Urothelium cell line (cell line): Measurements from ENCODE around the gene EID2.

Experiments
- DNase-seq: peaks from one replicate; pipeline ENCODE4 v3.0.0; 2011; ENCODE audit warnings: low spot score, mixed read lengths
- FAIRE-seq: peaks from 2 replicates; lab custom pipeline; 2011; peaks lifted over from hg19 to GRCh38; lab: Jason Lieb, UNC

The EID2 gene

GRCh38 chr19:39539165-39539517 is 820 bp downstream of the EID2 start:
- DNase-seq (peak; percentile 48), FAIRE-seq (no peak)

DNA sequence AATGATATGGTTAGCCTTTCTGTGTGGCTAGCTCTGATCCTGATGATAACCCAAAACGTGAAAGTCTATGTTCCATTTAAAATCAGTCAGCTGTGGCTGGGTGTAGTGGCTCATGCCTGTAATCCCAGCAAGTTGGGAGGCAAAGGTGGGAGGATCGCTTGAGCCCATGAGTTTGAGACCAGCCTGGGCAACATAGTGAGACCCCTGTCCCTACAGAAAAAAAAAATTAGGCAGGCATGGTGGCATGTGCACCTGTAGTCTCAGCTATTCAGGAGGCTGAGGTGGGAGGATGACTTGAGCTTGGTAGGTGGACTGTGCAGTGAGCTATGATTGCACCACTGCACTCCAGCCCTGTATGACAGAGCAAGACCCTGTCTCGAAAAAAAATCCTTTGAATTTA is 6.2 kb downstream of the EID2 start:
- FAIRE-seq, result no peak
- DNase-seq, result no peak

- FAIRE-seq (no peak), DNase-seq (no peak)
Measured at GRCh38 chr19:39533003-39533512, 6.9 kb downstream of the EID2 start.

DNA sequence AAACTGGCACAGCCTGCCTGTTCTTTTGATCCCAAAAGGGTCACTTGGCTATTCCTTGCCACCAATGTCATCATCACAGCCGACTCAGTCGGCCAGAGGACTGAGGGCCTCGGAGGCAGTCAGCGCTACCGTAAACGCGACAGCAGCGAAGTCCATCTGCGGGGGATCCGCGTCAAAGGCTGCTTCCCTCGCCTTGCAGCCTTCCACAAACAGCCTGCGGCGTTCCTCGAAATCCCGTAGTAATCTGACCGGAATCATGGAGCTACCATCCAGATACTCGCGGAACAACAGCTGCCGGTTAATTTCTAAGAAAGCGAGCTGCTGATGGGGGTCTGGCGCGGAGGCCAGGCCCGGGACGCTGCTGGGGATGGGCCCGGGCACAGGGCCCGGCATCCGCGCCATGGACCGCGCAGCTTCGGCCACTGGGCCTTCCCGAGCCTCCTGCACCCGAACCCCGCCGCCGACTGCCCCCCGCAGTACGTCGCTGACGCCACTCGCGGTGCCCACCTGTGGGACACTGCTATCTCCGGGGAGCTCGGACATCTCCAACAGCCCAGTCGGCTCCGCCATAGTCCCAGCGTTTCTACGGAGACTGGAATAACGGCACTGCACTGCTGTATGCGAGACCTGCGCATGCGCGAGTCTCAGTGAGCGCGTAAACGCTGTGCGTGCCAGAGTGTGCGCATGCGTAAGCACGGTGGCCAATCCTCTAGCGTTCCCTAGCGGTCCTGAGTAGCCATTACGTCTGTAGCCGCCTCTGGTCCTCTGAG is 7.5 kb downstream of the EID2 start, which contains the start of gene EID2B:
EID2B (minus strand) TSS at position 620 of the 770 bp plus-strand sequence; CDS start at position 570, 50 bp downstream.
- FAIRE-seq, result peak; percentile 68
- peak; percentile 97 for DNase-seq

DNA sequence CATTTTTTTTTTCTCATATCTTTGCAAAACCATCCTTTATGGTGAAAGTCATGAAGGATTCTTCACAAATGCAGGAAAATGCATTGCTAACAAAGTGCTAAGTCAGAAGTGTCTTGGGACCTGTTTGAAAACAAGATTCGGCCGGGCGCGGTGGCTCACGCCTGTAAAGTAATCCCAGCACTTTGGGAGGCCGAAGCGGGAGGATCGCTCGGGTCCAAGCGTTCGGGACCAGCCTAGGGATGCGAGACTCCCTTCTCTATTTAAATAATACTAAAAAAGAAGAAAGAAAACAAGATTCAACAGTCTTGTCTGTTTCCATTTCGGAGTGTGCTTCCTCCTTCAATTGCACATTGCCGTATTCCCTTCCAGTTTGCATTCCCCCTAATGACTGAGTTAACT is 8.1 kb downstream of the EID2 start:
- FAIRE-seq, result no peak
- DNase-seq, result no peak

DNA sequence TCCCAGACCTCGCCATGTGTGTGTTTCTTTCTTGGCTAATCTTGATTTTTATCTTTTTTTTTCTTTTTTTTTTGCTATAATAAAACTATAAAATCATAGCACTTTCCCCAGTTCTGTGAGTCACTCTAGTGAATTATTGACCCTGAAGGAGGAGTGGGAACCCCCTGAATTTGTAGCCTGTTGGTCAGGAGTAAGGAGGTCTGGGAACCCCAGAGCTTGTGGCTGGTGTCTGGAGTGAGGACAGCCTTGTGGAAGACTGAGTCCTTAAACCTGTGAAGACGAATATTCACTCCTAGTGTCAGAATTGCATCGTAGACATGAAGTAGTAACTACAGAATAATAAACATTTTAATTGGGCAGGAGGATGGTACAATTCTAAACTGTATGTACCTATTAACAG is 14.8 kb downstream of the EID2 start:
- DNase-seq (no peak), FAIRE-seq (no peak)

DNA sequence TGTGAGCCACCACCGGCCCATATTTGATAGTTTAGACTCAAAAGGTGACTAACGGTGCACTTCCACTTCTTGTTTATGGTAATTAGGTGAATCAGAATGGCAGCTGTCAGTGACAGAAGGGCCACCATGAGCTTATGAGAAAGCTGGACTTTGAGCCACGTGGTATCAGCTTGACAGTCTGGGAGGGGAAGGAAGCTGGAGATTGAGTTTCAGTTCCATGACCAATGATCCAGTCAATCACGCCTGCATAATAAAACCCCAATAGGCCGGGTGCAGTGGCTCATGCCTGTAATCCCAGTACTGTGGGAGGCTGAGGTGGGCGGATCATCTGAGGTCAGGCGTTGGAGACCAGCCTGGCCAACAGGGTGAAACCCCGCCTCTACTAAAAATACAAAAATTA is 15.5 kb downstream of the EID2 start:
- DNase-seq (no peak), FAIRE-seq (no peak)

DNA sequence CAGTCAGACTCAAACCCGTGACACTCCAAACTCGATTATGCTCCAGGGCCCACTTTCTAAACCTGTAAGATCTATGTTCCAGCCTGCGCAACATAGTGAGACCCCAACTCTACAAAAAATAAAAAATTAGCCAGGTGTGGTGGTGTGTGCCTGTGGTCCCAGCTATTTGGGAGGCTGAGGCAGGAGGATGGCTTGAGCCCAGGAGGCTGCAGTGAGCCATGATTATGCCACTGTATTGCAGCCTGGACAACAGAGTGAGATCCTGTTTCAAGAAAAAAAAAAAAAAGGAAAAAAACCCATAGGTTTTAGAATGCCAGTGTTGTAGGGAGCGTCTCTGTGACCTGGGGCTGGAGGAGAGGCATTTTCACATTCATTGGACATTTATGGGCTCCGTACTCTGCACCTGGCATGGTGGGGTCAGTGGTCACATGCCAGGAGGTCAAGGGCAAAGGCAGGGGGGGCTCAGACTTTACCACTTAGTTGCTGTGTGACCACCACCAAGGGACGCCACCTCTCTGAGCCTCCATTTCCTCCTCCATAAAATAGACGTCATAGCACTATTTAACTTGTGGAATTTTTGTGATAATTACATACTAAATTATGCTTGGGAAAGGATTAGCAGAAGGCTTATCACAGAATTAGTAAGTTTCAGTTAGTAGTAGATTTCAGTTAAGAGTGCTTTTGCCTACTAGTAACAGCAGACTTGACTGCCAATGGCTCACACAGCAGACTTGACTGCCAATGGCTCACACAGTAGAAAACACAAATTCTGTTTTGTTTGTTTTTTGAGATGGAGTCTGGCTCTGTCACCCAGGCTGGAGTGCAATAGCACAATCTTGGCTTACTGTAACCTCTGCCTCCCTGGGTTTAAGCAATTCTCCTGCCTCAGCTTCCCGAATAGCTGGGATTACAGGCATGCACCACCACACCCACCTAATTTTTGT is 19.1 kb downstream of the EID2 start:
- FAIRE-seq, result no peak

DNA sequence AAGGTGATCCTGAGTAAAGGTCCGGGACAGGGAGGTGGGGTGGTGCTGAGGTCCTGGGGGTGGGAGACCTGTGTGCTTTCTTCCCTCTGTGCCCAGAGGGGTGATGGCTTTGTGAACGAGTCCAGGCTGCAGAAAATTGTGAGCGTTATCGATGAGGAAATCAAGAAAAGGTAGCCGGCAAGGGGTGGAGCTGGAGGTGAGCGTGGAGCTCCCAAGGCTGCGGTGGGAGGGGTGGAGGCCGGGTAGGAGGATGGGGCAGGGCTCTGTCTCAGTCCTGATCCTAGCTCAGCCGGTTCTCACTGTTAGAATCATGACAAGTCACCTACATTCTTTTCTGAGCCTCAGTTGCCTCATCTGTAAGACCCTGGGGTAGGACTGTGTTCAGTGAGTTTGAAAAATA is 21.0 kb downstream of the EID2 start:
- no peak for DNase-seq
- FAIRE-seq, result no peak

More for the DNA sequence above, 19.1 kb downstream of the EID2 start:
- DNase-seq, result no peak

GRCh38 chr19:39518458-39518857 is 21.5 kb downstream of the EID2 start:
- DNase-seq (no peak), FAIRE-seq (no peak)

DNA sequence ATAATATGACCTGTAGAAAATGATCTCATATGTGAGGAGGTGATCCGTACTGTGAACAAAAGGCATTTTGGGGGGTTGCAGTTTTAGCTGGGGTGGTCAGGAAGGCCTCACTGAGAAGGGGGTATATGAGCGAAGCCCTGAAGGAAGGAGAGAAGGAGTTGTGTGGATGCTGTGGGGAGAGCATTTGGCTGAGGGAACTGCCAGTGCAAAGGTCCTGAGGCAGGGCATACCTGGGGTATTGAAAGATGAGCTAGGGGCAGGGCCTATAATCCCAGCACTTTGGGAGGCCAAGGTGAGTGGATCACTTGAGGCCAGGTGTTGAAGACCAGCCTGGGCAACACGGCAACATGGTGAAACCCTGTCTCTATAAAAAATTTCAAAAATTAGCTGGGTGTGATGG is 22.5 kb downstream of the EID2 start:
- DNase-seq (no peak), FAIRE-seq (no peak)

DNA sequence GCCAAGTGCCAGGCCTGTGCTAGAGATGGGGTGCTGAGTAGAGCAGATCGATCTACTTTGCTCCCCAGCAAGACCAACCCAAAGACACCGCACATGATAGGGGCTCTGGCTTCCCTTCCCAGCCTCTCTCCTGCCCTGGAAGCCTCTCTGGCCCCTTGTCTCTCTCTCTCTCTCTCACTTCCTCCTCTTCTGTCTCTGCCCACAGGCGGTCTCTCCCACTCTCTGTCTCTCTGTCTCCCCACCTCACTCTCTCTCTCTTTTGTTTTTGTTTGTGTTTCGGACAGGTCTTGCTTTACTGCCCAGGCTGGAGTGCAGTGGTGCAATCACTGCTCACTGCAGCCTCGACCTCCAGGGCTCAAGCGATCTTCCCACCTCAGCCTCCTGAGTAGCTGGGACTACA is 23.7 kb downstream of the EID2 start:
- no peak for FAIRE-seq

GRCh38 chr19:39515551-39516191 is 24.3 kb downstream of the EID2 start:
- no peak for DNase-seq
- no peak for FAIRE-seq

More for the DNA sequence above, 23.7 kb downstream of the EID2 start:
- DNase-seq, result no peak

DNA sequence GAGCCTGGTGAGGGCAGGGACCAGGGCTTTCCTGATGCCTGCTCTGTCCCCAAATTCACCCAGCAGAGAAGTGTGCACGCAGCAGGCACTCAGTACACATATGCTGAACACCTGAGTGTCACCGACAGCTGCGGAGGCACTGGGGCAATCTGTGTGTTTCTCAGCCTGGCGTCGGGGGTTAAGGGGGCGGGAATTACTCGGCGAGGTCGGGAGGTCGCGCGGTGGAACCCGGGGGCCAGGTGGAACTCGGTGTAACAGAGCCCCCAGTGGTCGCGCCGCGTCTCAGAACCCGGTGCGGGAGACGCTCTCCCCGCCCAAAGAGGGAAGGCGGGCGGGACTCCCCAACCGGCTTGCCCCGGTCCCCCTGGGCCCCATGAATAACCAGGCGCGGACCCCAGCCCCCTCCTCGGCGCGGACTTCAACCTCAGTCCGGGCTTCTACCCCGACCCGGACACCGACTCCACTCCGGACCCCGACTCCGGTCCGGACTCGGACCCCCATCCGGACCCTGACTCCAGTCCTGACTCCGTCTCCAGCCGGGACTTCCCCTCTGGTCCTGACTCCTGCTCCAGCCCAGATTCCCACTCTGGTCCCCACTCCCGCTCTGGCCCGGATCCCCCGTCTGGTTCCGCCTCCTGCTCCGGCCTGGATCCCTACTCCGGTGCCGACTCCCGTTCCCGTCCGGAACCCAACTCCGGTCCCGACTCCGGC is 25.0 kb downstream of the EID2 start, which contains the start of gene SELENOV:
SELENOV (plus strand) TSS at position 300 of the 711 bp plus-strand sequence; CDS start at position 374, 74 bp downstream.
- FAIRE-seq (no peak), DNase-seq (no peak)

DNA sequence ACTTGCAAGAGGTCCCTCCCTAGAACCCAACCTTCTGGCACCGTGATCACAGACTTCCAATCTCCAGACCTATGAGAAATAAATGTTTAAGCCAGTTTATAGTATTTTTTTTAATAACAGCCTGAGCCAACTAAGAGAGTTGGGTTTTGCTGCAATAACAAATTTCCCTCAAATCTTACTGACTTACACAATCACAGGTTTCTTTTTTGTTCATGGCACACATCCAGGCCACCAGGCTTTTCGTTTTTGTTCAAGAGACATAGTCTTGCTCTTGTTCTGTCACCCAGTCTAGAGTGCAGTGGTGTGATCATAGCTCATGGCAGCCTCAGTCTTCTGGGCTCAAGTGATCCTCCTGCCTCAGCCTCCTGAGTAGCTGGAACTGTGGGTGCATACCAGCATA is 27.0 kb downstream of the EID2 start:
- DNase-seq (no peak), FAIRE-seq (no peak)

GRCh38 chr19:39509233-39509632 is 30.7 kb downstream of the EID2 start:
- no peak for DNase-seq
- FAIRE-seq, result peak; percentile 13

GRCh38 chr19:39508629-39509028 is 31.3 kb downstream of the EID2 start:
- FAIRE-seq, result no peak
- DNase-seq, result no peak

- no peak for DNase-seq
Measured at GRCh38 chr19:39507715-39508364, 32.1 kb downstream of the EID2 start.

GRCh38 chr19:39506944-39507714 is 32.8 kb downstream of the EID2 start:
- FAIRE-seq, result peak; percentile 97
- peak; percentile 94 for DNase-seq

More at GRCh38 chr19:39507715-39508364, 32.1 kb downstream of the EID2 start:
- FAIRE-seq, result no peak
